Stimulated activated CD4-positive, alpha-beta T cell treated with anti-CD3 and anti-CD28 coated beads, Interleukin-1b, Interleukin-23, amount 100 ng/mL, for 24 hours (primary cell): ENCODE measurements around the gene MAP3K20.
A peak's percentile ranks its signal among the peaks of the same experiment; 100 is the strongest.
"Not testable (repeated sequence)": the region's sequence is repeated elsewhere in the genome, so short reads cannot be mapped to it uniquely, and the experiment has no call there.

Experiments
- DNase-seq, 4 experiments: peaks; one replicate each; pipeline ENCODE4 v3.0.0-alpha.2; 2020; ENCODE audit warnings: low read depth in 4 of 4, low spot score in 1 of 4

Gene MAP3K20

DNA sequence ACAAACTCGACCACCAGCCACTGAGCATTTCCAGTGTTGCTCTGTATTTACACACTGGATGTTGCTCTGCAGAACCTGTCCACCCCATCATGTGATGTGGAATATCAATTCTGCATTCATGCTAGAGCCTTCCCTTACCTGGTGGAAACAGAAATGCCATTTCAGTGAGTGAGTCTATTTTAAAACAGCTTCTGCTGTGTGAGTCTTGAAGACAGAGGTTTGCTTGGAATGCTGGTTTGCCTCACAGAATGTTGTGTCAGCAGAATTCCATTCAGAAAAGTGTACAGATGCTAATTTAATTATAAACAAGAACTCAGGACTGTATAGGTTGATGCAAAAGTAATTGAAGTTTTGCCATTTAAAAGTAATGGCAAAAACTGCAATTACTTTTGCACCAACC is 118.3 kb downstream of the MAP3K20 start:
- DNase-seq = no peak

GRCh38 chr2:173195100-173195499 is 119.5 kb downstream of the MAP3K20 start:
- no peak for DNase-seq

DNA sequence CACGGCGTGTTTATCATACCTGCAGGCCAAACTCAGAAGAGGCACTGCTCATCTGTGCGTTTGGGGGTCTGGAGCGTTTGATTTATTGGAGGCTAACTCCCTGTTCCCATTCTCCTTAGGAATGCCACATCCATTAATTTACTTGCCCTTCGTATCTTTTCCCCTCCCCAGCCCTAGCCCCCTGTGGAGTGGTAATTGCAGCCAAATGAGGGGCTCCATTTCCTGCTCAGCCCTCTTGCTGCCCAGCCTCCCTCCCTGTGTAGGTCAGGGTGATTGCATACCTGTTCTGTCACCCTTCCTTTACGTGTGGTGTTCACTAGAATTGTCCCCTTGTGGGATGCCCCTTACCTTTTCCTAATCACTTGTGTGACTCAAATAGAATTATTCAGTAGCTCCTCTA is 120.4 kb downstream of the MAP3K20 start:
- DNase-seq = no peak

GRCh38 chr2:173196638-173197037 is 121.0 kb downstream of the MAP3K20 start:
- DNase-seq = no peak

- no peak for DNase-seq
These were observed 122.7 kb downstream of the MAP3K20 start for GRCh38 chr2:173198327-173198726.

DNA sequence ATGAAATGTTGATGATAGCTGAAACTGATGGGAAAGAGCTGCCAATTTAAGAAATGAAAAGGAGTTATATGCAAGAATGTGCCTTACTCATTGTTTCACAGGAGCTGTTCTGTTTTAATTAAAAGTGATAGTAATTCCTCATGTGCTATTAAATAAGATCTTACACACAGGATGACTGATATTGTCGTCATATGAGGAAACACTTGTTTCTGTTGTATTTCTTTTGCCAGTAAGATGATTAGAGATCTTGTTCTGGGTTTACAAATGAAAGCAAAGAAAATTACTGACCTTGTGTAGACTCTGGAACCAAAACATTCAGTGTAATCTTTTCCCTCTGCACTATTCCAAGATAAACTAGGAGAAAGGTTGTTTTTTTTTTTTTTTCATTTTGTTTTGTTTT is 123.6 kb downstream of the MAP3K20 start:
- DNase-seq = no peak

DNA sequence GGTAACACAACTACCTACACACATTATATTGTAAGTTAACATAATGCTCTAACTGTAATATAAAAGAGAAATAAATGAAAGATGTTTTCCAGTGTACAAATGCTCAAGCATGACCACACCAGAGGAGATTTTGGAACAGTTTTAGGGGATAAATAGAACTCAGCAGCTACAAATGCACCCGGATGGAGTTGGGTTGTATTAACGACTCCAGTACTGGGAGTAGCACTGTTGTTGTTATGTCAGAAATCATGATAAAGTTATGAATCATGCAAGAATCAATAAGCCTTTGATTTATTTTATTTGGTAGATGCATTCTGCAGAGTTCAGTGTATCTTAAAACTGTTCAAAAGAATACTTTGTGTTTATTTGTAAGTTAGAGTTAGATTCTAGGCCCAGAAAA is 126.9 kb downstream of the MAP3K20 start:
- DNase-seq = no peak

DNA sequence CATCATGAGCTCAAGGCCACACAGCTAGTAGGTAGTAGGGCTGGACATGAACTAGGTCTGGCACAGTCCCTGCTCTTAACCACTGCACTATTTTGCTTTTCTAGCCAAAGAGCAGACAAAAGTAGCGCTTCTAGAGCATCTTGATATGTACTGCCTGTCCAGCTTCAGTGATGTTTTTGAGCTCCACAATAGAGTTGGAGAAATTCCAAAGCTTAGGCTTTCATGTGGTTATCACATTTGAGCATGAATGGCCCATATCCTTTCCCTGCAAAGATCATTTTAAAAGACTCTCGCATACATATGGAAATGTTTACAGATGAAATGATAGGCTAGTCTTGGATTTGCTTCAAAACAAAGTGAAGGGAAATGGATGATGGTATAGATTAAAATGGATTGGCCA is 128.7 kb downstream of the MAP3K20 start:
- DNase-seq = no peak

DNA sequence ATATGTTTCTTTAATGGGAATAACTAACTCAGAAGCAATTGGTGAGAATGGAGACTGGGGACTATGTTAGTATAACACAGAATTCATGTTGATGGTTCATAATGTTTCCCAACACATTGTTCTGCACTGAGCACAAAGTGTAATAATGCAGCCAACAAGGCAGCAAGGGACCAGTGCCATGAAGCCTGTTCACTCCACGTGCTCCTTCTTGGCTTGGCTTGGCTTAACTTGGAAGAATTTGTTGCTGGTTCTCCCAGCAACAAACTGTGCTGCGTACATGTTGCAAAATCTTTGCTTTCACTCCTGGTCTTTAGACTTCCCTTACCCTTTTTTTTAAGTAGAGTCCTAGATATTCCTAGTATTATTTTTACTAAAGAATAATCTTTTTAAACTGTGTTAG is 129.7 kb downstream of the MAP3K20 start:
- no peak for DNase-seq

DNA sequence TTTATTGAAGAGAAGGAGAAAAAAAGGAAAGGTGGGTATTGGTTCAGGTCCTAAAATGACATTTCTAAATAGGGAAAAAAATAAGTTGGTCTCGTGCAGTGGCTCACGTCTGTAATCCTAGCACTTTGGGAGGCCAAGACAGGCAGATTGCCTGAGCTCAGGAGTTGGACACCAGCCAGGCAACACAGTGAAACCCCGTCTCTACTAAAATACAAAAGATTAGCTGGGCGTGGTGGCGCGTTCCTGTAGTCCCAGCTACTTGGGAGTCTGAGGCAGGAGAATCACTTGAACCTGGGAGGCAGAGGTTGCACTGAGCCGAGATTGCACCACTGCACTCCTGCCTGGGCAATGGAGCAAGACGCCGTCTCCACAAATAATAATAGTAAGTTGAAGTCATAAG is 131.5 kb downstream of the MAP3K20 start:
- not testable (repeated sequence) for DNase-seq

DNA sequence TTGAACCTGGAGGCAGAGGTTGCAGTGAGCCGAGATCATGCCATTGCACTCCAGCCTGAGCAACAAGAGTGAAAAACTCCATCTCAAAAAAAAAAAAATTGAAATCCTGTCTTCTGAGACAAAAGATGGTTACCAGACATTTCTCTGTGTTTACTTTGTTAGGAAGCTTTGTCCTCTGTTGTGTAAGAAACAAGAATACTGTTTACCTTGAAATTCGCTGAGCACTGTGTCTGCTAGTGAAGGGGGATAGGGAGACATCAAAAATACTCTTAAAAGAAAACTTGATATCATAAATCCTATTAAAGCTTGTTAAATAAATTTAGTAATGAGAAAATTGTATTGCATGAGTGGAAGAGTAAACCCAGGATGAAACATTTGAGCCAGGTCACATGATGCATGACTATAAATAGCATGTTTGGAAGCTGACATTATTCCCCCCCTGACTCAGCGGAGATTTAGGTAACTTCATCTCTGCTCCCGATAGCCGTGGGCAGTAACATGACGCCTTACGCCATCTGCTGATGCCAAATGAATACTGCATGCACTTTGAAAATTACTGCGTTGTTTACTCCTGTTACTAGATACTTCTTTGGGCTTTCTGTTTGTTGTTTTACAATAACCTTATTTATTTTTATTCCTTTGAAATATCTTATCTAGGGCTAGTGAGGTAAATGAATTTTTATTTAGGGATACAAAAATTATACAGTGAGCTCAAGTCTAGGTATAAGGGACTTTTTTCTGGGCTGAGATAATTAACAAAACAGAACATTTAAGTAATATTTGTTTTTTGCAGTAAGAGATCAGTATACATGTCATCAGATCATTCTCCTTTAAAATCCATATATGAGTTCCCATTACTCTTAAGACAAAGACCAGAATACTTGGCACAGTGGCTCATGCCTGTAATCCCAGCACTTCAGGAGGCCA is 134.9 kb downstream of the MAP3K20 start:
- peak; percentile 6 to 28 (median 11) for DNase-seq

DNA sequence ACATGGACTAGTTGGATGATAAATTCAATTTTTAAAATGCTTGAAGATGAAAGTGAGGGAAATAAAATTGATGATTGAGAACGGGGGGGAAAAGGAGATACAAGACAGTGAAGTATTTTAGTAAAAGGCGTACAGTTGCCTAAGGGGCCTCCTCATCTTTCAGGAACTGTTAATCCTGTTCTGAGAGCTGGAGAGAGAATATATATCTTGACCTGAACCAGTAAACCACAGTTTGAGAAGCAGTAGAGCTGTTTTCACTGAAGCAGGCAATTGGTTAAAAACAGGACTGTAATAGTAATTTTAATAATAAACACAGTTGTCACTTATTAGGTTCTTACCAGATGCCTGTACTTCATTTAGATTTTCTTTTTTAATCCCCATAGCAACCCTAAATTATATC is 137.5 kb downstream of the MAP3K20 start:
- no peak for DNase-seq

GRCh38 chr2:173214213-173214612 is 138.6 kb downstream of the MAP3K20 start:
- DNase-seq = no peak

- no peak for DNase-seq
These were observed 139.7 kb downstream of the MAP3K20 start for GRCh38 chr2:173215316-173215715.

- no peak for DNase-seq
These were observed 140.4 kb downstream of the MAP3K20 start for GRCh38 chr2:173216051-173216450.

DNA sequence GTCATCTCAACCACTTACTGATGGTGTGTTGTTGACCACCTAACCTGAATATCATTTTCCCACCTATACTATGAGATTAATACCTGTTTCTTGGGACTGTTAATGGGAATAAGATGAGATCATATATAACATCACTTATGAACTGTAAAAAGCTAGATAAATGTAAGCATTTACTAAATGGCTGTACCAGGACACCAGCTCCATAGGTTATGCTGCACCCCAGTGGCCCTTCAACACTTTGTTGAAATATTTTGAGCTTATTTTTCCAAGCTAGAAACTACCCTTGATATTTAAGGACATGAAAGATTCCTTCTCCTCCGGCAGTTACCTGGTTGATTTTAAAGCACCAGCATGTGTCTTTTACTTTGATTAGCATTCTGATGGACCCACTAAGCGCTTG is 141.0 kb downstream of the MAP3K20 start:
- no peak for DNase-seq

- no peak for DNase-seq
These were observed 141.6 kb downstream of the MAP3K20 start for GRCh38 chr2:173217116-173217840.

DNA sequence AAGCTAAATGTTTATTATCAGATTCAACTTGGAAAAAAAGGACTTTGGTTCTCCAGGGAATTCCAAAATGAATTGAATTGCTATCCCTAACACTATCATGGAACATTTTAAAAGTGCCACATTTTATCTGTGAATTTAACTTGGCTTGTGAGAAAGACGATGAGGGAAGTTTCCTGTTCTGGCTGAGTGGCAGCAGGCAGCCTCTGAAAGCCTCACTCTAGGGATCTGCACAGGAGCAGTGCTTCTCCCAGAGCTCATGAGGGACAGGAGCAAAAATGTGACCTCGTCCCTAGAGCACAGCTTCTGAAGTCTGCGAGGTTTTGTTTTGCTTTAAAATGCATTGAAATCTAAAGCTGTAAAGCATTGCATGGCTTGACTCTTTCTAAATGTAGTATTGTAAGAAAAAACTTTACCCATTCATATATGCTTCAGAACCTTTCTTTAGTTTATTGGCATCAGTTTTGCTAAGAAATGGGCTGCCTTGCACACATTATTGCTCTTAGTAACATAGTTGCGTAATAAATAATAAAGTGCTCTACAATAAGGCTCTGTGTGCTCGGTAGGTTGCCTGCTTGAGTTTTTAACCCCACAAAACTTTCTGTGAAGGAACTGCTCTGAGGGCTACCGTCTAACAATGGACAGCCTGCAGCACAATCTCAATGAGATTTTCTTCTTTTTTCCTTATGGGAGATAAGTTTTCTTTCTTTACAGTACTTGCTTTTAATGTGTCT is 142.8 kb downstream of the MAP3K20 start:
- DNase-seq = no peak

DNA sequence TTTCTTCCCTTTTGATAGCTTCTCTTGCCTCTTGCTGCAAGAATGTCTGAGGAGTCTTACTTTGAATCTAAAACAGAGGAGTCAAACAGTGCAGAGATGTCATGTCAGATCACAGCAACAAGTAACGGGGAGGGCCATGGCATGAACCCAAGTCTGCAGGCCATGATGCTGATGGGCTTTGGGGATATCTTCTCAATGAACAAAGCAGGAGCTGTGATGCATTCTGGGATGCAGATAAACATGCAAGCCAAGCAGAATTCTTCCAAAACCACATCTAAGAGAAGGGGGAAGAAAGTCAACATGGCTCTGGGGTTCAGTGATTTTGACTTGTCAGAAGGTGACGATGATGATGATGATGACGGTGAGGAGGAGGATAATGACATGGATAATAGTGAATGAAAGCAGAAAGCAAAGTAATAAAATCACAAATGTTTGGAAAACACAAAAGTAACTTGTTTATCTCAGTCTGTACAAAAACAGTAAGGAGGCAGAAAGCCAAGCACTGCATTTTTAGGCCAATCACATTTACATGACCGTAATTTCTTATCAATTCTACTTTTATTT is 145.6 kb downstream of the MAP3K20 start:
- DNase-seq = no peak

- DNase-seq = no peak
These were observed 146.4 kb downstream of the MAP3K20 start for GRCh38 chr2:173221937-173222594.

DNA sequence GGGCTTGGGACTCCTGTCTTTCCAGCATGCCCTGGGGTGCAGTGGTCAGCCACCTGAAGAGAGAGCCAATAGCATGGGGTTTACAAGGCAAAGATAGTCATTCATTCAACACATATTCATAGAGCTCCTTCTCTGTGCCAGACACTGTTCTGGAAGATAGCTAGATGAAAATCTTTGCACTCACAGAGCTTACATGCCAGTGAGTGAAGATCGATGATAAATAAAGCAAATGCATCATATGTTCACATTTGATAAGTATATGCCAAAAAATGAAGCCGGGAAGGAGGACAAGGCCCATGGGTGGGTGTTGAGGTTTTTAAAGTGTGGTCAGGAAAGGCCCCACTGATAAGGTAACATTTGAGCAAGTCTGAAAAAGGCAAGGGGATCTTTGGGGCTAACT is 148.2 kb downstream of the MAP3K20 start:
- no peak for DNase-seq
